Stimulated activated CD4-positive, alpha-beta T cell treated with anti-CD3 and anti-CD28 coated beads, Interleukin-2, amount 100 ng/mL, for 48 hours (primary cell): ENCODE data around the gene ANO6.
"Not testable (repeated sequence)": the region's sequence is repeated elsewhere in the genome, so short reads cannot be mapped to it uniquely, and the experiment has no call there.

Experiments used
- DNase-seq, 2 donors: peaks; one replicate each; pipeline ENCODE4 v3.0.0-alpha.2; 2020

ANO6 gene

GRCh38 chr12:45317261-45317660, 101.4 kb downstream of the ANO6 start:
- DNase-seq, result not testable (repeated sequence)

DNA sequence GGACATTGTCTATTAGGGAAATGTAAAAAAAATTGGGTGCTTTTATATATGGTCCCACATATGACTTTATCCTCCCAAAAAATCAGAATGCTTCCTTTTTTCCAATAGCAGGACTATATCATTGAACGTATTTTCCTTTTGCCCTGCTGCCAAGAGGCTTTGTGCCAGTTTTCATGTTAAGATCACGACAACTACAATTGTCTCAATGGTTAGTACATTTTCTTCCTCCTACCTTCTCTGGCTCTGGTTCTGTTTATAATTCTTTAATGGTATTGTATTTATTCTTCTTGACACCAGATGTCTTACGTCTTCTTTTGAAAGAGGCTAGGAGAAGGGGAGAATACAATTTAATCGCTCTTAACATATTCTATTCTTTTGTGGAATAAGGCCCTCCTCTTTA, 106.9 kb downstream of the ANO6 start:
- DNase-seq, result no peak

DNA sequence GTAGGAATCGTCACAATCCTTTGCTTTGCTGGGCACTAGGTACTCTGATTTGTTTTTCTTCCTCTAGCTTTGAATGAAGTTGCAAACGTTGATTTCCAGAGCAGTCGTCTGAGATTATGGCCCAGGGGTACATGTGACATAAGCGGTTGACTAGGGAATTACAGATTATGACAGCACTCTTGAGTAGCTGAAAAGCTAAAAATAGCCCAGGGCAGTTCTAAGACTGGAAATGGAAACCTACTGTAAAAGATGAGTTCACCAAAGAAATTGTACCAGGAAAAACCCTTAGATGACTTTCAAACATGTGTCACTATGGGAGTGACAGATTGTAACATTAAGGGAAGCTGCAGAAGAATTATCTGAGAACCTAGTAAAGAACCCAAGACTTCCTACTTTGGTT, 108.5 kb downstream of the ANO6 start:
- no peak for DNase-seq

DNA sequence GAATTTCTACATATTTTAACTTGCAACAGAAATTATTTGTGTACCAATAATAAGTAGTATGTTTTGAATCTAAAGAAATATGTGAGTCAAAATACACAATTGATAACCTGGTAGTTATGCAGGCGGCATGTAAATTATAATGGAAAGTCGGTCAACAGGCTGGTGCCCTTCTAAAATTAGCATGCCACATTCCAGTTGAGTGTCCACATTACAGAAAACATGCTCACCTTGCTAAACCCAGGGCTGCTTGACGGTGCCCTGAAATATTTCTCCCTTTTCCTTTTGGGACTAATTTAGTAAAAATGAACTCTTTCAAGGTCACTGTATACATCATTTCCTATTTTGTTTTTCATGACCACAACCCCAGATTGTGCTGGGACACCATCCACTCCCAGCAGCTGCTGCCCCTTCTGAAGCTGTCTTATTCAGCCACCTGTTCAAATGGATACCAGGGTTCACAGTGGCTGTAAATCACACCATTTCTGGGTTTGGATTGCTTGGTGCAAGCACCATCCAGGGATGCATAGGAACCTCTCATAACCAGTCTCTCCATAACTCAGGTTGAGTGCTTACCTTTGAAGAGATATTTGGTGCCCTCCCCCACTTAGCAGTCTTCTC, 110.6 kb downstream of the ANO6 start:
- no peak for DNase-seq

- no peak for DNase-seq
Measured at GRCh38 chr12:45327823-45328383, 112.0 kb downstream of the ANO6 start.

DNA sequence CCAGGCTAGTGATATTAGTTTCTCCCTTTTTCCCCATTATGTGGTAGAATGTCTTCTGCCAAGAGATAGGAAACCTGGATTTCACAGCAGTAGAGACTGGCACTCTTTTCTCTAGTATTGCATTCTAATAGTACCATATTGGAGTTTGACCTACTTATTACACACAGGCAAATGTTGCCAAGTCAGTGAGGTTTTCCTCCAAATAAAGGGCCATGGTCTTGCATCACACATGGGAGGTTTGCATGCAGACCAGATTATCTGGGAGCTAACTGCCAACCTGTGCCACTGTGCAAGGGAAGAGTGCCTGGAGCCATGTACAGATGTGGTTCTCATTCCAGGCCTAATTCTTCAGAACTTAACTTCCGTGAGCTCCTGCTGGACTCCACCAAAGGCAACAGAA, 113.3 kb downstream of the ANO6 start:
- DNase-seq, result no peak

DNA sequence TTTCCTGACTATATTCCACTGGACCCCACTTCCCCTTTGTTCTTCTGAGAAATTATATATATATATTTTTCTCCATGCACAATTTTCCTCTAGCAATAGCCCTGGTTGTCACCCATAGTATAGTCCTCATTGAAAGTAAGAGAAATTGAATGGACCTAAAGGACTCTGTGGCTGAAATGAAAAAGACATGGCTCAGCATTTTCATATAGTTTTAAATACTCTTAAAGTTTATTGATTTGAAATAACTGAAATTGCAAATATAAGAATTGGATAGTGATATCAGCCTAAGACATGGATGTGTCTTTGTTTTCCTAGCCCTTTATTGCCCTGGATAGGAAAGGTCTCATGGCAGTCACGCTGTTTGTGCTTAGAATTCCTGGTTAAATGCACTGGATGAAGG, 113.8 kb downstream of the ANO6 start:
- DNase-seq, result no peak

- DNase-seq, result no peak
Measured at GRCh38 chr12:45331552-45331951, 115.7 kb downstream of the ANO6 start.

- DNase-seq, result no peak
Measured at GRCh38 chr12:45334396-45334795, 118.5 kb downstream of the ANO6 start.

GRCh38 chr12:45336331-45336730, 120.4 kb downstream of the ANO6 start:
- no peak for DNase-seq

DNA sequence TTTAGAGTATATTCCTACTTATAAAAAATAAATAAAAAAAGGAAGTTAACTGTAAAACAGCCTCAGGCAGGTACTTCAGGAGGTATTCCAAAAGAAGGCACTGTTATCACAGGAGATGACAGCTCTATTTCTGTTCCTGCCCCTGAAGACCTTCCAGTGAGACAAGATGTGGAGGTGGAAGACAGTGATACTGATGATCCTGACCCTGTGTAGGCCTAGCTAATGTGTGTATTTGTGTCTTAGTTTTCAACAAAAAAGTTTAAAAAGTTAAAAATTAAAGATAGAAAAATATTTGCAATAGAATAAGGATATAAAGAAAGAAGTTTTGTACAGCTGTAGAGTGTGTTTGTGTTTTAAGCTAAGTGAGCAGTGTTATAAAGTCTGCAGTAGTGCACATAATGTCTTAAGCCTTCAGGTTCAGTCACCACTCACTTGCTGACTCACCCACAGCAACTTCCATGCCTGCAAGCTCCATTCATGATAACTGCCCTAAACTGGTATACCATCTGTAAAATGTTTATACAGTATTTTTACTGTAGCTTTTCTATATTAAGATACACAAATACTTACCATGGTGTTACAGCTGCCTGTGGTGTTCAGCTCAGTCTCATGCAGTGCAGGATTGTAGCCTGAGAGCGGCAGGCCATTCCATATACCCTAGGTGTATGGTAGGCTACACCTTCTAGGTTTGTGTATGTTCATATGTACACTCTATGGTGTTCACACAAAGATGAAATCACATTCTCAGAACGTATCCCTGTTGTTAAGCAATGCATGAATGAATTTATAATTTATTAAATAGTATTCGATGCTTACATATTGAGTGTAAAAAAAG, 121.1 kb downstream of the ANO6 start:
- DNase-seq, result no peak

DNA sequence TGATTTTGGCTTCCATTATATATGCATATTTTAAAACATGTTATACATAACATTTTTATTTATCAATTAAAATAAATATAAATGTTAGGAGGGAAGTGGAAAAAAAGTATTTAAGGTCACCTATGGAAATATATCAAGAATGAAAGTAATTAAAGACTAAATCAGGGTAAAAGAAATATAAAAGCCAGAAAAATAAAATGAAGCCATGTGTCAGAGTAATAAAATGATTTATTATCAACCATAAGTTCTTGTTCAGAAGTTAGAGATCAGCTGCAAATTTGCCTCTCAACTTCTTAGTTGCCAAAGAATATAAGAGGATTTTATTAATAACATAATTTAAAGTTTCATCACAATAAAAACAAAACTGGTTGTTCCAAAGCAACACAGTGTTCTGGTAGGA, 121.9 kb downstream of the ANO6 start:
- DNase-seq, result no peak

- DNase-seq, result no peak
Measured at GRCh38 chr12:45338272-45338671, 122.4 kb downstream of the ANO6 start.

DNA sequence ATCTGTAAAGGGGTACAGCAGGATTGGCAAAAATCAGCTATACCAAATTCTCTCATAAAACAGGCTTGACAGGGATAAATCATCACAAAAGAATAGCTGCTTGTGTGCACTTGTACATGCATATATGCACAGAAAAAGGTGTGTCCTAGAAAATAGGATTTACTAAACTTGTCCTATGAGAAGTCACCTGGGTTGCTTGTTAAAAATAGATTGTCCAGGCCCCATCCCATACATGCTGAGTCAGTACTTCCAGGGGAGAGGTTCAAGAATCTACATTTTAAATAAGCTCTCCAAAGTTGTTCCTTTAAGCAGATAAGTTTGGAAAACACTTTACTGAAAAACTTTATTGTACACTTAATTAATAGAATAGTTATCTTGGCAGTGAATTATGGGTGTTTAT, 123.1 kb downstream of the ANO6 start:
- no peak for DNase-seq

GRCh38 chr12:45342171-45342570, 126.3 kb downstream of the ANO6 start:
- no peak for DNase-seq

- no peak for DNase-seq
Measured at GRCh38 chr12:45342848-45343247, 127.0 kb downstream of the ANO6 start.

- DNase-seq, result no peak
Measured at GRCh38 chr12:45343269-45344051, 127.6 kb downstream of the ANO6 start.

- DNase-seq, result no peak
Measured at GRCh38 chr12:45348311-45348710, 132.4 kb downstream of the ANO6 start.

DNA sequence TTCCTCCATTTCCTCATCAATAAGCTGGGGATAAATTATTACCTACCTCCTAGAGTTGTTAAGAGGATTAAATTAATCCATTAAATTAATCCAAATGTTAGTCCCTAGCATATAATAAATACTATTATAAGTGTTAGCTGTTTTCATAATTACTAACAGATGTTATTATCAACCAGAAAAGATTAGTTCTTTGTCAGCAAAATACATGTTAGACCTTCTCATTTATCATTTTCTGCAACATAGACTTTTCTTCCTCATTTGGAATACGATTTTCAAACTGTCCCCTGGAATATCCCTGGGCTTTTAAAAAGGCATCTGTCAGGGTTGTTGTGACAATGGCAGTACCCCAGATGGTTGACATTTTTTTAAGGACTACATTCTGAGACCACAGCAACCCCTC, 133.1 kb downstream of the ANO6 start:
- DNase-seq, result no peak

DNA sequence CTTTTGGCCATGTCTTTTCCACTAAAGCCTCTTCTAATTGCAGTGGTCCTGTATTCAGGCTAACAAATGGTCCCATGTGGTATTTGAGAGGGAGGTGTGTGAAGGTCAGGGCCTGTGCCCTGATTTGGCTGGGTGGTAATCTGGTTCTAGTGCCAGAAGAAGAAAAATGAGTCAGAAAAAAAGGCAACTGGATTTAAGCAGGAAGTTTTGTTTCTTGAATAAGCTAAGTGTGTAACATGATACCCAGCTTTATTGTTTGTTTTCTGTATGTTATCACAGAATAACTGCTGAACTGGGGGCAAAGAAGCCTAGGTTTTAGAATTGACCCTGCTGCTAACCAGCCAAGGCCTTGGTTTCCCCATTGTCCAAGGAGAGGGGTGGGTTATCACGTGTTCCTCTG, 134.0 kb downstream of the ANO6 start:
- DNase-seq, result no peak

DNA sequence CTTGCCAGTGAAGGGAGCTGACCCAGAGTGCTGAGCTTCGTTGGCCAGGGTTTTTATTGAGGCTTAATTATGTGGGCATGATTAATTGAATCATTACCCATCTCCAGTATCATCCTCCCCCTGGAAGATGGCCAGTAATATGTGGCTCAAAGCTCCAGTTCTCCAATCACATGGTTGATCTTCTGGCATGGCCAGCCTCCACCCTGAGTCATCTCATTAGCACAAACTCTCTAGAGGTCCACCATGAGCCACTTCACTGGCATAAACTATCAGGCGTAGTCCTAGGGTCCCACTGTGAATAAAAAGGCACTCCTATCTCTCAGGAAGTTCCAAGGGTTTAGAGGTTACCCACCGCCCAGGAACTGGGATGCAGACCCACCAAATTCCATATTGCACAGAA, 135.0 kb downstream of the ANO6 start:
- no peak for DNase-seq

- DNase-seq, result no peak
Measured at GRCh38 chr12:45351921-45352670, 136.2 kb downstream of the ANO6 start.

GRCh38 chr12:45353944-45354343, 138.0 kb downstream of the ANO6 start:
- DNase-seq, result no peak
